HG03060 (cell line): ENCODE measurements around the gene SDK1.

ENCODE experiments used
- ATAC-seq: cut with Tn5 transposase; IDR thresholded peaks from one replicate; pipeline ENCODE4 v1.9.1; 2021; ENCODE audit warnings: low read depth, moderate number of reproducible peaks; ENCODE audit not compliant: unreplicated experiment

SDK1 gene

GRCh38 chr7:3510101-3511020 is 209.3 kb downstream of the SDK1 start:
- no peak for ATAC-seq

GRCh38 chr7:3517344-3517743 is 216.3 kb downstream of the SDK1 start:
- ATAC-seq, result no peak

GRCh38 chr7:3518546-3518945 is 217.5 kb downstream of the SDK1 start:
- no peak for ATAC-seq

- no peak for ATAC-seq
Observed at GRCh38 chr7:3520206-3520605, 219.2 kb downstream of the SDK1 start.

GRCh38 chr7:3527496-3528124 is 226.6 kb downstream of the SDK1 start:
- ATAC-seq, result no peak

GRCh38 chr7:3533040-3533439 is 232.0 kb downstream of the SDK1 start:
- ATAC-seq, result no peak

- no peak for ATAC-seq
Observed at GRCh38 chr7:3537210-3537875, 236.3 kb downstream of the SDK1 start.

GRCh38 chr7:3538041-3538440 is 237.0 kb downstream of the SDK1 start:
- ATAC-seq, result no peak

- ATAC-seq, result no peak
Observed at GRCh38 chr7:3540456-3541220, 239.6 kb downstream of the SDK1 start.

- ATAC-seq, result no peak
Observed at GRCh38 chr7:3544202-3544601, 243.2 kb downstream of the SDK1 start.

- ATAC-seq, result no peak
Observed at GRCh38 chr7:3548815-3549214, 247.8 kb downstream of the SDK1 start.

GRCh38 chr7:3549601-3550000 is 248.5 kb downstream of the SDK1 start:
- ATAC-seq, result no peak

GRCh38 chr7:3551536-3551935 is 250.5 kb downstream of the SDK1 start:
- no peak for ATAC-seq

GRCh38 chr7:3552499-3552898 is 251.4 kb downstream of the SDK1 start:
- ATAC-seq, result no peak

- no peak for ATAC-seq
Observed at GRCh38 chr7:3558400-3558799, 257.3 kb downstream of the SDK1 start.

- no peak for ATAC-seq
Observed at GRCh38 chr7:3559278-3559677, 258.2 kb downstream of the SDK1 start.

GRCh38 chr7:3560495-3560894 is 259.4 kb downstream of the SDK1 start:
- no peak for ATAC-seq

GRCh38 chr7:3561932-3562331 is 260.9 kb downstream of the SDK1 start:
- ATAC-seq, result no peak

GRCh38 chr7:3564231-3564630 is 263.2 kb downstream of the SDK1 start:
- ATAC-seq, result no peak

GRCh38 chr7:3568516-3568915 is 267.5 kb downstream of the SDK1 start:
- ATAC-seq, result no peak

GRCh38 chr7:3569643-3570042 is 268.6 kb downstream of the SDK1 start:
- ATAC-seq, result no peak
